HepG2 (cell line): ENCODE data around the gene HEXD. TPM values are rescaled to one million over a fixed set of nuclear protein-coding genes. Genes with fewer than 3 reads are reported as not detected.

ENCODE experiments used
- CHD2 ChIP-seq: IDR thresholded peaks from 2 replicates; pipeline ENCODE4 v1.6.1; 2011; ENCODE audit warnings: low read depth, low read length, improper control_type of control experiment
- ERF ChIP-seq: IDR thresholded peaks from 2 replicates; pipeline ENCODE4 v1.6.1; 2018; ENCODE audit warnings: missing biosample characterization, missing genetic modification reagents
- ETV6 ChIP-seq: sonication (generic); formaldehyde crosslinking; conservative IDR thresholded peaks from 2 replicates; pipeline ENCODE4 v1.4.0; 2020; ENCODE audit warnings: missing genetic modification reagents
- HMG20B ChIP-seq: conservative IDR thresholded peaks from 2 replicates; pipeline ENCODE4 v1.6.1; 2016; ENCODE audit warnings: missing genetic modification reagents, missing compliant biosample characterization
- ISL2 ChIP-seq: sonication (generic); formaldehyde crosslinking; IDR thresholded peaks from 2 replicates; pipeline ENCODE4 v1.5.0; 2020; ENCODE audit warnings: missing genetic modification reagents
- MTF1 ChIP-seq: sonication (generic); formaldehyde crosslinking; IDR thresholded peaks from 2 replicates; pipeline ENCODE4 v1.5.0; 2020; ENCODE audit warnings: missing genetic modification reagents
- RNF2 ChIP-seq: fragments of 450-650 bp; conservative IDR thresholded peaks from 2 replicates; pipeline ENCODE4 v1.6.1; 2016; ENCODE audit warnings: low read depth
- TRIM24 ChIP-seq: sonication (generic); formaldehyde crosslinking; IDR thresholded peaks from 2 replicates; pipeline ENCODE4 v1.8.0; 2022; ENCODE audit warnings: mild to moderate bottlenecking, missing genetic modification reagents
- ZBTB38 ChIP-seq: sonication (generic); formaldehyde crosslinking; IDR thresholded peaks from 2 replicates; pipeline ENCODE4 v1.5.1; 2020; ENCODE audit warnings: mild to moderate bottlenecking, missing genetic modification reagents
- ZC3H4 ChIP-seq: sonication (generic); formaldehyde crosslinking; IDR thresholded peaks from 2 replicates; pipeline ENCODE4 v1.4.0; 2020; ENCODE audit warnings: missing genetic modification reagents, borderline replicate concordance
- ZNF264 ChIP-seq: sonication (generic); formaldehyde crosslinking; IDR thresholded peaks from 2 replicates; pipeline ENCODE4 v1.4.0; 2020; ENCODE audit warnings: missing genetic modification reagents
- ZNF33B ChIP-seq: sonication (generic); formaldehyde crosslinking; IDR thresholded peaks from 2 replicates; pipeline ENCODE4 v1.5.1; 2020; ENCODE audit warnings: mild to moderate bottlenecking, missing genetic modification reagents
- ZNF501 ChIP-seq: sonication (generic); formaldehyde crosslinking; IDR thresholded peaks from 2 replicates; pipeline ENCODE4 v1.5.1; 2020; ENCODE audit warnings: mild to moderate bottlenecking, moderate library complexity, missing genetic modification reagents
- ZNF557 ChIP-seq: sonication (generic); formaldehyde crosslinking; IDR thresholded peaks from 2 replicates; pipeline ENCODE4 v1.4.0; 2020; ENCODE audit warnings: missing genetic modification reagents
- ZNF7 ChIP-seq: IDR thresholded peaks from 2 replicates; pipeline ENCODE4 v1.6.1; 2016; ENCODE audit warnings: missing biosample characterization, missing genetic modification reagents
- polyA plus RNA-seq, 8 experiments: library from polyadenylated mRNA; depleted of rRNA in 3 of 8; stranded (reverse) in 7 of 8; unstranded in 1 of 8; fragments of >200 nt; fragmentation: Illumina TruSeq in 4 of 8; extraction: Trizol in 4 of 8; gene quantifications; 2 replicates each; pipeline versions ENCODE4 v1.2.1 to v1.2.3, GENCODE V29; 2011 to 2016; ENCODE audit warnings: low read depth in 4 of 8, missing spikeins in 1 of 8, mixed read lengths in 1 of 8; ENCODE audit not compliant: insufficient read depth in 1 of 8
- total RNA-seq, 5 experiments: library from RNA; depleted of rRNA; stranded (reverse); fragments of >200 nt; fragmentation: Illumina TruSeq; extraction: Trizol; gene quantifications; 2 replicates each; pipeline ENCODE4 v1.2.3, GENCODE V29; 2016; ENCODE audit warnings: low read depth in 1 of 5
- TF ChIP-seq, protein P1 (sequence below): sonication (generic); formaldehyde crosslinking; IDR thresholded peaks from 2 replicates; pipeline ENCODE4 v1.4.0; 2020; ENCODE audit warnings: mild to moderate bottlenecking, missing genetic modification reagents
- TF ChIP-seq, protein P2 (sequence below): sonication (generic); formaldehyde crosslinking; IDR thresholded peaks from 2 replicates; pipeline ENCODE4 v1.4.0; 2020; ENCODE audit warnings: mild to moderate bottlenecking, missing genetic modification reagents
- TF ChIP-seq, protein P3 (sequence below): sonication (generic); formaldehyde crosslinking; IDR thresholded peaks from 2 replicates; pipeline ENCODE4 v1.4.0; 2020; ENCODE audit warnings: missing genetic modification reagents

The HEXD gene
- total and polyA plus RNA-seq, 2 of the 13 experiments (the other 11 are each of a cell fraction or from before 2014, with no cell fraction given), result 22.3 to 41.8 TPM

DNA sequence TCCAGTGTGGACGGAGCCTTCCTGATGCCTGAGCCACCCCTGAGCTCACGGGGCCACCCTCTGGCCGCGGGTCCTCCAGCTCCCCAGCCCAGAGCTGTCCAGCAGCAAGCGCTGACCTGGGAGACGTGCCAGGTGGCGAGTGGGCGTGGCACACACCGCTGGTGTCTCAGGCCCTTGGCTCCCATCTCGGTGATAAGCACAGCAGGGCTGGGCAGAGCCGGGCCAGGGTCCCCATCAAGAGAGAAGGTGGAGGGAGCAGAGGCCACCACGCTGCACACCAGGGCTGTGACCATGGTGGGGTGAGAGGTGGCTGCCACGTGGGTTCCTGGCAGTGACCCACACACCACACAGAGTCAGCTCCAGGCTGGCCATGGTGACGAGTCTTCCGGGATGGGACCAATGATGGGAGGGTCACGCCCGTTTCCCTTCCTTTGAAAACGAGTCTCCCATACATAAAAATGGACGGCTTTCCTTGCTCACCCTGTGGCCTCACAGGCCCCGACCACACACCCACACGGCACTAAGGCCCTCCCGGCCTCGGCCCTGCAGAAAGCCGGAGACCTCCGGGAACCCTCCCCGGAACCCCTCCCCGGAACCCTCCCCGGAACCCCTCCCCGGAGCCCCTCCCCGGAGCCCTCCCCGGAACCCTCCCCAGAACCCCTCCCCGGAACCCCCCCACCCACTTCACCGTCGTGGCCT lies 29.8 kb upstream of the HEXD start (continued):
- no peak for TF ChIP-seq CHD2
- TF ChIP-seq ZC3H4 (CRISPR knock-in tag), result no peak
- no peak for TF ChIP-seq MTF1 (CRISPR knock-in tag)
- no peak for TF ChIP-seq ZNF557 (CRISPR knock-in tag)
- TF ChIP-seq ZNF264 (CRISPR knock-in tag), result no peak
- TF ChIP-seq RNF2, result no peak; the same call in 1 of the 2 replicates
- TF ChIP-seq, protein P1, sequence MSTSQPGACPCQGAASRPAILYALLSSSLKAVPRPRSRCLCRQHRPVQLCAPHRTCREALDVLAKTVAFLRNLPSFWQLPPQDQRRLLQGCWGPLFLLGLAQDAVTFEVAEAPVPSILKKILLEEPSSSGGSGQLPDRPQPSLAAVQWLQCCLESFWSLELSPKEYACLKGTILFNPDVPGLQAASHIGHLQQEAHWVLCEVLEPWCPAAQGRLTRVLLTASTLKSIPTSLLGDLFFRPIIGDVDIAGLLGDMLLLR (CRISPR knock-in tag), result no peak
- TF ChIP-seq, protein P2, sequence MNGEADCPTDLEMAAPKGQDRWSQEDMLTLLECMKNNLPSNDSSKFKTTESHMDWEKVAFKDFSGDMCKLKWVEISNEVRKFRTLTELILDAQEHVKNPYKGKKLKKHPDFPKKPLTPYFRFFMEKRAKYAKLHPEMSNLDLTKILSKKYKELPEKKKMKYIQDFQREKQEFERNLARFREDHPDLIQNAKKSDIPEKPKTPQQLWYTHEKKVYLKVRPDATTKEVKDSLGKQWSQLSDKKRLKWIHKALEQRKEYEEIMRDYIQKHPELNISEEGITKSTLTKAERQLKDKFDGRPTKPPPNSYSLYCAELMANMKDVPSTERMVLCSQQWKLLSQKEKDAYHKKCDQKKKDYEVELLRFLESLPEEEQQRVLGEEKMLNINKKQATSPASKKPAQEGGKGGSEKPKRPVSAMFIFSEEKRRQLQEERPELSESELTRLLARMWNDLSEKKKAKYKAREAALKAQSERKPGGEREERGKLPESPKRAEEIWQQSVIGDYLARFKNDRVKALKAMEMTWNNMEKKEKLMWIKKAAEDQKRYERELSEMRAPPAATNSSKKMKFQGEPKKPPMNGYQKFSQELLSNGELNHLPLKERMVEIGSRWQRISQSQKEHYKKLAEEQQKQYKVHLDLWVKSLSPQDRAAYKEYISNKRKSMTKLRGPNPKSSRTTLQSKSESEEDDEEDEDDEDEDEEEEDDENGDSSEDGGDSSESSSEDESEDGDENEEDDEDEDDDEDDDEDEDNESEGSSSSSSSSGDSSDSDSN (CRISPR knock-in tag), result peak; percentile 56; the same call in 1 of the 2 replicates
- TF ChIP-seq TRIM24, result no peak
- no peak for TF ChIP-seq HMG20B
- no peak for TF ChIP-seq ZNF7 (CRISPR knock-in tag)
- TF ChIP-seq ZNF501, result peak; percentile 51; the same call in 1 of the 2 replicates
- peak; percentile 81; the same call in 1 of the 2 replicates for TF ChIP-seq ETV6 (CRISPR knock-in tag)
- peak; percentile 93 for TF ChIP-seq ZBTB38 (CRISPR knock-in tag)
- 0 out of 2 replicates have a peak, but pooled peaks have one; percentile 22 for TF ChIP-seq ISL2 (CRISPR knock-in tag)
- peak; percentile 72 for TF ChIP-seq ERF
- 0 out of 2 replicates have a peak, but pooled peaks have one; percentile 41 for TF ChIP-seq ZNF33B
- TF ChIP-seq, protein P3, sequence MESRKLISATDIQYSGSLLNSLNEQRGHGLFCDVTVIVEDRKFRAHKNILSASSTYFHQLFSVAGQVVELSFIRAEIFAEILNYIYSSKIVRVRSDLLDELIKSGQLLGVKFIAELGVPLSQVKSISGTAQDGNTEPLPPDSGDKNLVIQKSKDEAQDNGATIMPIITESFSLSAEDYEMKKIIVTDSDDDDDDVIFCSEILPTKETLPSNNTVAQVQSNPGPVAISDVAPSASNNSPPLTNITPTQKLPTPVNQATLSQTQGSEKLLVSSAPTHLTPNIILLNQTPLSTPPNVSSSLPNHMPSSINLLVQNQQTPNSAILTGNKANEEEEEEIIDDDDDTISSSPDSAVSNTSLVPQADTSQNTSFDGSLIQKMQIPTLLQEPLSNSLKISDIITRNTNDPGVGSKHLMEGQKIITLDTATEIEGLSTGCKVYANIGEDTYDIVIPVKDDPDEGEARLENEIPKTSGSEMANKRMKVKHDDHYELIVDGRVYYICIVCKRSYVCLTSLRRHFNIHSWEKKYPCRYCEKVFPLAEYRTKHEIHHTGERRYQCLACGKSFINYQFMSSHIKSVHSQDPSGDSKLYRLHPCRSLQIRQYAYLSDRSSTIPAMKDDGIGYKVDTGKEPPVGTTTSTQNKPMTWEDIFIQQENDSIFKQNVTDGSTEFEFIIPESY (CRISPR knock-in tag), result peak; percentile 90
